ENCODE results near the gene TMEM203. TPM values are rescaled to one million over a fixed set of nuclear protein-coding genes. Genes with fewer than 3 reads are reported as not detected.
A peak's percentile ranks its signal among the peaks of the same experiment; 100 is the strongest.

Gene TMEM203
- total and polyA plus RNA-seq, 2 of the 13 experiments (the other 11 are each of a cell fraction or from before 2014, with no cell fraction given): 23.4 to 36.7 TPM

DNA sequence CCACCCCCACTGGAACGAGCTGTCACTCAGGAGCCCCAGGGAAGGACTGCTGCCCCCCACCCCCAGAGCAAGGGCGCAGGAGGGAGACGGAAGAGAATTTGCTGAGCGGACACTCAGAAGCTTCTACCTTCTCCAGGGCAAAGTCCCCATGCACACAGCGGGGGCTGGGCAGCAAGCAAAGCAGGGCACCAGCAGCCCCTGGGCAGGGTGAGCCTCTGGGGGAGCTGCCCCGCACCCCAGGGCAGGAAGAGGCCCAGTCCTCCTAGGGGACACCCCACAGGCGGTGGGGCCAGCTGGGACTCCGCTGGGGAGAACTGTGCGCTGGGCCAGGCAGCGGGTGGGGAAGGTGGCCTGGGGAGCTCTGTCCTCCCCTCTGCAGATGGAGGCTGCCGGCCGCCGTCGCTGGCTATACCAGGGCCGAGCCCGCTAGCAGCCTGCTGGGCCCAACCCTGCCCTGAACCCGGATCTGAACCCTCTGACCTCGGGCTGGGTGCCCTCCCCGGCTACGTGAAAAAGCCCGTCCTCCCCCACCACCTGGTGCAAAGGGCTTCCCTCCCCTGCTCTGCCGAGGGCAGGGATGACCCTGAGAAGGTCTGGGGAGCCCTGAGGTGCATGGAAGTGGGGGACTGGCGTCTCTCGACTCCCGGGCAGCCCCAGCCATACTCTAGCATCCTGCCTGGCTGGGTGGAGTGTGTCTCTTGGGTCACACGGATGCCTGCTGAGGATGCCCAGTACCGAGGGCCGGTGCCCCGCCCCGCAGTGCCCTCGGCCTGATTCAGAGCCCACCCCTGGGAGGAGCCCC, 24.7 kb upstream of the TMEM203 start:
- Histone ChIP-seq H3K4me1 (ENCODE audit: insufficient read depth, low read length) (peaks cover 75% of the 10 kb centered on the region), H3K36me3 (replicated peaks in 1 of 2; ENCODE audit: control insufficient read depth in 1 of 2, insufficient read depth in 2 of 2, low read length in 2 of 2) (no peaks in the 10 kb centered on the region), H3K27ac (ENCODE audit: extremely low read length, insufficient read depth, low read length) (peak overlapping the region; percentile 75), H2AFZ (ENCODE audit: low read length) (no peak overlapping the region), H3K9ac (ENCODE audit: insufficient read depth, low read depth, low read length) (peak overlapping the region; percentile 65), H3K27me3 (ENCODE audit: control insufficient read depth in 1 of 2, insufficient read depth in 2 of 2, low read length in 2 of 2) (no peaks in the 10 kb centered on the region), H4K20me1 (ENCODE audit: insufficient read depth, low read length) (no peaks in the 10 kb centered on the region), H3K4me3 (replicated peaks in 1 of 3; ENCODE audit: insufficient read depth in 1 of 3, low read depth in 2 of 3, low read length in 3 of 3) (peak overlapping the region; percentile 53 to 72 (median 62)), H3K4me2 (ENCODE audit: low read depth, low read length) (peak overlapping the region; percentile 96), H3K79me2 (ENCODE audit: insufficient read depth, low read length) (peaks cover 4% of the 10 kb centered on the region), H3K9me3 (ENCODE audit: low read length) (no peaks in the 10 kb centered on the region)
- BruUV-seq (replicated peaks): no TSS peak
- no peak for FAIRE-seq
- intact Hi-C loops (cut with micrococcal nuclease; ENCODE audit: unreplicated experiment) (no loop called here), in situ Hi-C loops (cut with HindIII; ENCODE audit: extremely low pct_ligation_motif_present, low pct_unique_long_range_greater_than_20kb) (loop anchor here (5.0 kb wide), 2 partner anchors 43 to 118 kb away; partner anchors contain the start of genes ANAPC2, DPP7 and SSNA1)
- peak; percentile 46 for ATAC-seq
- ChIA-PET POLR2A (interaction anchor here (0.9 to 2.7 kb wide), 14 partner anchors 8 to 144 kb away, joined by 3 to 16 read pairs (median 5); partner anchors contain the start of genes ANAPC2, MAN1B1, SSNA1 and TOR4A), CTCF (ENCODE audit: low intra/inter-chr PET ratio, low total read pairs) (no interaction called here)
- no peak for DNase-seq (ENCODE audit: low spot score)
- 2% methylated on average over 8 of the region's 31 CpGs for WGBS (ENCODE audit: low lambda C conversion rate)
- TF ChIP-seq, protein P1, sequence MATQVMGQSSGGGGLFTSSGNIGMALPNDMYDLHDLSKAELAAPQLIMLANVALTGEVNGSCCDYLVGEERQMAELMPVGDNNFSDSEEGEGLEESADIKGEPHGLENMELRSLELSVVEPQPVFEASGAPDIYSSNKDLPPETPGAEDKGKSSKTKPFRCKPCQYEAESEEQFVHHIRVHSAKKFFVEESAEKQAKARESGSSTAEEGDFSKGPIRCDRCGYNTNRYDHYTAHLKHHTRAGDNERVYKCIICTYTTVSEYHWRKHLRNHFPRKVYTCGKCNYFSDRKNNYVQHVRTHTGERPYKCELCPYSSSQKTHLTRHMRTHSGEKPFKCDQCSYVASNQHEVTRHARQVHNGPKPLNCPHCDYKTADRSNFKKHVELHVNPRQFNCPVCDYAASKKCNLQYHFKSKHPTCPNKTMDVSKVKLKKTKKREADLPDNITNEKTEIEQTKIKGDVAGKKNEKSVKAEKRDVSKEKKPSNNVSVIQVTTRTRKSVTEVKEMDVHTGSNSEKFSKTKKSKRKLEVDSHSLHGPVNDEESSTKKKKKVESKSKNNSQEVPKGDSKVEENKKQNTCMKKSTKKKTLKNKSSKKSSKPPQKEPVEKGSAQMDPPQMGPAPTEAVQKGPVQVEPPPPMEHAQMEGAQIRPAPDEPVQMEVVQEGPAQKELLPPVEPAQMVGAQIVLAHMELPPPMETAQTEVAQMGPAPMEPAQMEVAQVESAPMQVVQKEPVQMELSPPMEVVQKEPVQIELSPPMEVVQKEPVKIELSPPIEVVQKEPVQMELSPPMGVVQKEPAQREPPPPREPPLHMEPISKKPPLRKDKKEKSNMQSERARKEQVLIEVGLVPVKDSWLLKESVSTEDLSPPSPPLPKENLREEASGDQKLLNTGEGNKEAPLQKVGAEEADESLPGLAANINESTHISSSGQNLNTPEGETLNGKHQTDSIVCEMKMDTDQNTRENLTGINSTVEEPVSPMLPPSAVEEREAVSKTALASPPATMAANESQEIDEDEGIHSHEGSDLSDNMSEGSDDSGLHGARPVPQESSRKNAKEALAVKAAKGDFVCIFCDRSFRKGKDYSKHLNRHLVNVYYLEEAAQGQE (IDR thresholded peaks at IDR 0.05; ENCODE audit: borderline replicate concordance in 1 of 2, low read depth in 1 of 2, low read length in 2 of 2): no peak; a peak in 1 of 4 replicates
- 0 out of 2 replicates have a peak, but pooled peaks have one; percentile 21 for TF ChIP-seq PAX8 (CRISPR knock-in tag; IDR thresholded peaks at IDR 0.05; ENCODE audit: borderline replicate concordance)
- TF ChIP-seq, protein P2, sequence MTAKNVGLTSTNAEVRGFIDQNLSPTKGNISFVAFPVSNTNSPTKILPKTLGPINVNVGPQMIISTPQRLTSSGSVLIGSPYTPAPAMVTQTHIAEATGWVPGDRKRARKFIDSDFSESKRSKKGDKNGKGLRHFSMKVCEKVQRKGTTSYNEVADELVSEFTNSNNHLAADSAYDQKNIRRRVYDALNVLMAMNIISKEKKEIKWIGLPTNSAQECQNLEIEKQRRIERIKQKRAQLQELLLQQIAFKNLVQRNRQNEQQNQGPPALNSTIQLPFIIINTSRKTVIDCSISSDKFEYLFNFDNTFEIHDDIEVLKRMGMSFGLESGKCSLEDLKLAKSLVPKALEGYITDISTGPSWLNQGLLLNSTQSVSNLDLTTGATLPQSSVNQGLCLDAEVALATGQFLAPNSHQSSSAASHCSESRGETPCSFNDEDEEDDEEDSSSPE (CRISPR knock-in tag; IDR thresholded peaks at IDR 0.05): no peak
- no peak for TF ChIP-seq ZNF569 (CRISPR knock-in tag; IDR thresholded peaks at IDR 0.05; ENCODE audit: borderline replicate concordance)
- TF ChIP-seq MTF1 (CRISPR knock-in tag; IDR thresholded peaks at IDR 0.05): no peak
- TF ChIP-seq ZNF337 (CRISPR knock-in tag; IDR thresholded peaks at IDR 0.05; ENCODE audit: borderline replicate concordance, low read depth): no peak
- TF ChIP-seq FOXK1 (CRISPR knock-in tag; IDR thresholded peaks at IDR 0.05; ENCODE audit: borderline replicate concordance, low read depth): no peak
- no peak for TF ChIP-seq ATAD3A (CRISPR knock-in tag; IDR thresholded peaks at IDR 0.05)
- TF ChIP-seq ZBTB21 (CRISPR knock-in tag; IDR thresholded peaks at IDR 0.05): no peak
- TF ChIP-seq TCF7L2 (IDR thresholded peaks at IDR 0.05; ENCODE audit: low read depth, low read length): no peak
- no peak for TF ChIP-seq DNMT3B (CRISPR knock-in tag; conservative IDR thresholded peaks at IDR 0.05)
- no peak for TF ChIP-seq ZSCAN12 (CRISPR knock-in tag; IDR thresholded peaks at IDR 0.05)
- TF ChIP-seq CCDC6 (CRISPR knock-in tag; IDR thresholded peaks at IDR 0.05): no peak
- peak; percentile 65; the same call in 1 of the 2 replicates for TF ChIP-seq CREM (IDR thresholded peaks at IDR 0.05)
- no peak for TF ChIP-seq CREM (CRISPR knock-in tag; IDR thresholded peaks at IDR 0.05)
- no peak for TF ChIP-seq TARDBP (CRISPR knock-in tag; IDR thresholded peaks at IDR 0.05)
- TF ChIP-seq POLR2G (IDR thresholded peaks at IDR 0.05; ENCODE audit: low read depth, low read length): peak; percentile 52; the same call in 1 of the 2 replicates
- peak; percentile 76 for TF ChIP-seq ZNF543 (CRISPR knock-in tag; IDR thresholded peaks at IDR 0.05)
- TF ChIP-seq CEBPG (CRISPR knock-in tag; IDR thresholded peaks at IDR 0.05): no peak
- peak; percentile 68 for TF ChIP-seq ZFY (CRISPR knock-in tag; IDR thresholded peaks at IDR 0.05)
- TF ChIP-seq RFX1 (IDR thresholded peaks at IDR 0.05): no peak
- TF ChIP-seq CBX1 (IDR thresholded peaks at IDR 0.05; ENCODE audit: low read depth): no peak
- no peak for TF ChIP-seq GTF2F1 (IDR thresholded peaks at IDR 0.05; ENCODE audit: low read length)
